ENCODE results near the gene PROM1.

GRCh38 chr4:15925830-15926229 lies 158.0 kb downstream of the PROM1 start:
- TF ChIP-seq, protein P1, sequence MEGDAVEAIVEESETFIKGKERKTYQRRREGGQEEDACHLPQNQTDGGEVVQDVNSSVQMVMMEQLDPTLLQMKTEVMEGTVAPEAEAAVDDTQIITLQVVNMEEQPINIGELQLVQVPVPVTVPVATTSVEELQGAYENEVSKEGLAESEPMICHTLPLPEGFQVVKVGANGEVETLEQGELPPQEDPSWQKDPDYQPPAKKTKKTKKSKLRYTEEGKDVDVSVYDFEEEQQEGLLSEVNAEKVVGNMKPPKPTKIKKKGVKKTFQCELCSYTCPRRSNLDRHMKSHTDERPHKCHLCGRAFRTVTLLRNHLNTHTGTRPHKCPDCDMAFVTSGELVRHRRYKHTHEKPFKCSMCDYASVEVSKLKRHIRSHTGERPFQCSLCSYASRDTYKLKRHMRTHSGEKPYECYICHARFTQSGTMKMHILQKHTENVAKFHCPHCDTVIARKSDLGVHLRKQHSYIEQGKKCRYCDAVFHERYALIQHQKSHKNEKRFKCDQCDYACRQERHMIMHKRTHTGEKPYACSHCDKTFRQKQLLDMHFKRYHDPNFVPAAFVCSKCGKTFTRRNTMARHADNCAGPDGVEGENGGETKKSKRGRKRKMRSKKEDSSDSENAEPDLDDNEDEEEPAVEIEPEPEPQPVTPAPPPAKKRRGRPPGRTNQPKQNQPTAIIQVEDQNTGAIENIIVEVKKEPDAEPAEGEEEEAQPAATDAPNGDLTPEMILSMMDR (IDR thresholded peaks at IDR 0.05) = no peak
- no peak for TF ChIP-seq POLR2A (IDR thresholded peaks at IDR 0.05)

Data from body of pancreas (tissue), 4 donors.